Stomach (tissue), 4 donors: ENCODE results near the gene LHFPL3.

Experiments used
- CTCF ChIP-seq, 7 experiments: fragments of 450-650 bp in 4 of 7; fragments of 200-600 bp in 3 of 7; sonication (generic) in 3 of 7; IDR thresholded peaks; one replicate each; pipeline ENCODE4 v1.5.1; 2016 to 2019; ENCODE audit warnings: antibody characterized with exemption in 7 of 7, control low read depth in 2 of 7, mild to moderate bottlenecking in 1 of 7
- POLR2A ChIP-seq, 4 donors: fragments of 450-650 bp; IDR thresholded peaks; one replicate each; pipeline ENCODE4 v1.6.1; 2016; ENCODE audit warnings: antibody characterized with exemption in 4 of 4, control low read depth in 2 of 4, mild to moderate bottlenecking in 1 of 4, moderate library complexity in 1 of 4
- POLR2AphosphoS5 ChIP-seq, 3 donors: sonication (generic); formaldehyde crosslinking; IDR thresholded peaks; one replicate each; pipeline ENCODE4 v1.6.1; 2016; ENCODE audit warnings: antibody characterized with exemption in 3 of 3

GRCh38 chr7:104550362-104550761 lies 222.0 kb downstream of the LHFPL3 start:
- TF ChIP-seq POLR2AphosphoS5 (IDR thresholded peaks at IDR 0.05) (no peak), CTCF (IDR thresholded peaks at IDR 0.05) (no peak), POLR2A (IDR thresholded peaks at IDR 0.05) (no peak)
